ENCODE results near the gene KRTAP19-2. TPM values are rescaled to one million over a fixed set of nuclear protein-coding genes. Genes with fewer than 3 reads are reported as not detected.

KRTAP19-2 gene
- total and polyA plus RNA-seq, 4 donors = not detected

GRCh38 chr21:30491963-30492428, 4.8 kb upstream of the KRTAP19-2 start, which contains the start of gene KRTAP19-3:
Gene KRTAP19-3, minus strand, starts transcription at chr21:30492013. Its CDS starts 56 bp downstream, at chr21:30491957.
- 80% methylated on average over 2 of the region's 2 CpGs for WGBS
- no peak for DNase-seq (ENCODE audit: low spot score)
- Histone ChIP-seq H3K4me1 (ENCODE audit: control insufficient read depth in 4 of 4, insufficient read depth in 4 of 4, low read length in 3 of 4) (no peaks in the 10 kb centered on the region), H3K4me3 (ENCODE audit: low read depth in 1 of 3, low read length in 3 of 3) (no peak within 1 kb of the TSS), H3K27me3 (ENCODE audit: control insufficient read depth in 4 of 4, insufficient read depth in 4 of 4, low read length in 3 of 4) (no peaks in the 10 kb centered on the region), H3K27ac (ENCODE audit: low read depth in 1 of 2, low read length in 2 of 2) (no peak within 1 kb of the TSS), H3K9me3 (ENCODE audit: control insufficient read depth in 4 of 4, low read length in 3 of 4) (peaks cover 0 to 2% (median 0%) of the 10 kb centered on the region in 4 donors), H3K9ac (ENCODE audit: low read depth in 1 of 2, low read length in 2 of 2) (no peak within 1 kb of the TSS), H3K36me3 (ENCODE audit: control insufficient read depth in 4 of 4, insufficient read depth in 3 of 4, low read depth in 1 of 4, low read length in 3 of 4) (no peaks in the 10 kb centered on the region)
- TF ChIP-seq RXRA (IDR thresholded peaks at IDR 0.05) = no peak
- no peak for TF ChIP-seq YY1 (IDR thresholded peaks at IDR 0.05)
- TF ChIP-seq TAF1 (conservative IDR thresholded peaks at IDR 0.05) = no peak
- no peak for TF ChIP-seq GABPA (IDR thresholded peaks at IDR 0.05 in 1 of 2, conservative IDR thresholded peaks at IDR 0.05 in 1 of 2)

GRCh38 chr21:30486180-30486579, 1.1 kb downstream of the KRTAP19-2 start:
- Histone ChIP-seq H3K36me3 (ENCODE audit: control insufficient read depth in 4 of 4, insufficient read depth in 3 of 4, low read depth in 1 of 4, low read length in 3 of 4) (no peaks in the 10 kb centered on the region), H3K4me1 (ENCODE audit: control insufficient read depth in 4 of 4, insufficient read depth in 4 of 4, low read length in 3 of 4) (no peaks in the 10 kb centered on the region), H3K4me3 (ENCODE audit: low read depth in 1 of 3, low read length in 3 of 3) (no peak overlapping the region), H3K9me3 (ENCODE audit: control insufficient read depth in 4 of 4, low read length in 3 of 4) (peaks cover 0 to 1% (median 0%) of the 10 kb centered on the region in 4 donors), H3K27me3 (ENCODE audit: control insufficient read depth in 4 of 4, insufficient read depth in 4 of 4, low read length in 3 of 4) (no peaks in the 10 kb centered on the region), H3K27ac (ENCODE audit: low read depth in 1 of 2, low read length in 2 of 2) (no peak overlapping the region), H3K9ac (ENCODE audit: low read depth in 1 of 2, low read length in 2 of 2) (no peak overlapping the region)
- no peak for DNase-seq (ENCODE audit: low spot score)
- WGBS = 56% methylated on average over 2 of the region's 2 CpGs
- TF ChIP-seq JUND (IDR thresholded peaks at IDR 0.05) = no peak
- no peak for TF ChIP-seq SP1 (IDR thresholded peaks at IDR 0.05)
- no peak for TF ChIP-seq MAX (IDR thresholded peaks at IDR 0.05)
- TF ChIP-seq REST (IDR thresholded peaks at IDR 0.05) = no peak
- no peak for TF ChIP-seq ATF3 (IDR thresholded peaks at IDR 0.05)
- no peak for TF ChIP-seq HNF4G (IDR thresholded peaks at IDR 0.05)
- no peak for TF ChIP-seq RXRA (IDR thresholded peaks at IDR 0.05)
- TF ChIP-seq YY1 (IDR thresholded peaks at IDR 0.05) = no peak

- H3K36me3 ChIP-seq (ENCODE audit: control insufficient read depth in 4 of 4, insufficient read depth in 3 of 4, low read depth in 1 of 4, low read length in 3 of 4) = no peaks in the 10 kb centered on the region
- peaks cover 0 to 3% (median 0%) of the 10 kb centered on the region in 4 donors for H3K27me3 ChIP-seq (ENCODE audit: control insufficient read depth in 4 of 4, insufficient read depth in 4 of 4, low read length in 3 of 4)
- DNase-seq (ENCODE audit: low spot score) = no peak
- H3K4me1 ChIP-seq (ENCODE audit: control insufficient read depth in 4 of 4, insufficient read depth in 4 of 4, low read length in 3 of 4) = no peaks in the 10 kb centered on the region
- H3K27ac ChIP-seq (ENCODE audit: low read depth in 1 of 2, low read length in 2 of 2) = no peak overlapping the region
- TF ChIP-seq ATF3 (IDR thresholded peaks at IDR 0.05) (no peak), HNF4A (conservative IDR thresholded peaks at IDR 0.05) (no peak), HNF4G (IDR thresholded peaks at IDR 0.05) (no peak), ZBTB33 (IDR thresholded peaks at IDR 0.05) (no peak)
- H3K4me3 ChIP-seq (ENCODE audit: low read depth in 1 of 3, low read length in 3 of 3) = no peak overlapping the region
- peaks cover 0 to 1% (median 0%) of the 10 kb centered on the region in 4 donors for H3K9me3 ChIP-seq (ENCODE audit: control insufficient read depth in 4 of 4, low read length in 3 of 4)
- 77% methylated on average over 2 of the region's 2 CpGs for WGBS
- no peak overlapping the region for H3K9ac ChIP-seq (ENCODE audit: low read depth in 1 of 2, low read length in 2 of 2)
Measured at GRCh38 chr21:30482130-30482529, 5.1 kb downstream of the KRTAP19-2 start.

Data from liver (tissue), 9 donors.